Endothelial cell of hepatic sinusoid (primary cell): ENCODE results near the gene SNAPC4.
"Not testable (repeated sequence)": the region's sequence is repeated elsewhere in the genome, so short reads cannot be mapped to it uniquely, and the experiment has no call there.

ENCODE experiments used
- in situ Hi-C: cut with HindIII; loops from 2 replicates; pipeline ENCODE4 v1.10.0; 2017; ENCODE audit warnings: low sequenced_read_pairs

SNAPC4 gene

GRCh38 chr9:136433849-136434579 lies 34.0 kb upstream of the SNAPC4 start:
- in situ Hi-C loops: no loop called here

- in situ Hi-C loops: no loop called here
Measured at GRCh38 chr9:136433043-136433715, 33.2 kb upstream of the SNAPC4 start.

GRCh38 chr9:136432591-136432990 lies 32.6 kb upstream of the SNAPC4 start:
- in situ Hi-C loops: no loop called here

GRCh38 chr9:136431782-136432350 lies 31.9 kb upstream of the SNAPC4 start:
- in situ Hi-C loops: no loop called here

- in situ Hi-C loops: no loop called here
Measured at GRCh38 chr9:136430588-136431234, 30.7 kb upstream of the SNAPC4 start.

- in situ Hi-C loops: no loop called here
Measured at GRCh38 chr9:136429683-136430491, 29.9 kb upstream of the SNAPC4 start.

GRCh38 chr9:136429075-136429628 lies 29.2 kb upstream of the SNAPC4 start:
- in situ Hi-C loops: no loop called here

GRCh38 chr9:136426787-136427186 lies 26.8 kb upstream of the SNAPC4 start:
- in situ Hi-C loops: no loop called here

GRCh38 chr9:136425367-136425766 lies 25.4 kb upstream of the SNAPC4 start:
- in situ Hi-C loops: not testable (repeated sequence)

- in situ Hi-C loops: no loop called here
Measured at GRCh38 chr9:136424750-136425362, 24.9 kb upstream of the SNAPC4 start.

GRCh38 chr9:136423432-136424146 lies 23.6 kb upstream of the SNAPC4 start:
- in situ Hi-C loops: no loop called here

GRCh38 chr9:136422876-136423275 lies 22.9 kb upstream of the SNAPC4 start:
- in situ Hi-C loops: no loop called here

- in situ Hi-C loops: no loop called here
Measured at GRCh38 chr9:136421791-136422190, 21.8 kb upstream of the SNAPC4 start.

- in situ Hi-C loops: no loop called here
Measured at GRCh38 chr9:136419092-136419420, 19.1 kb upstream of the SNAPC4 start.

- in situ Hi-C loops: no loop called here
Measured at GRCh38 chr9:136418182-136419091, 18.5 kb upstream of the SNAPC4 start.

- in situ Hi-C loops: no loop called here
Measured at GRCh38 chr9:136416914-136417313, 16.9 kb upstream of the SNAPC4 start.

GRCh38 chr9:136416427-136416826 lies 16.5 kb upstream of the SNAPC4 start:
- in situ Hi-C loops: no loop called here

- in situ Hi-C loops: no loop called here
Measured at GRCh38 chr9:136412962-136413361, 13.0 kb upstream of the SNAPC4 start.

- in situ Hi-C loops: no loop called here
Measured at GRCh38 chr9:136411378-136411777, 11.4 kb upstream of the SNAPC4 start.
